Thoracic aorta (tissue), 2 donors: Measurements from ENCODE around the gene CTDP1. TPM values are rescaled to one million over a fixed set of nuclear protein-coding genes. Genes with fewer than 3 reads are reported as not detected.

ENCODE experiments used
- ATAC-seq: fragments of 150-250 bp; one replicate; pipeline ENCODE4 v1.8.0; 2017; ENCODE audit warnings: low read depth; ENCODE audit not compliant: insufficient number of reproducible peaks, low FRiP score
- DNase-seq: peaks from one replicate; pipeline ENCODE4 v3.0.0-alpha.2; 2020; ENCODE audit warnings: low spot score
- H3K27ac ChIP-seq, 2 donors: fragments of 200-600 bp; sonication (generic); 1 replicate in 1 of 2; 2 replicates in 1 of 2; pipeline ENCODE4 v1.5.1; 2016; ENCODE audit warnings: mild to moderate bottlenecking in 2 of 2, moderate library complexity in 2 of 2
- H3K27me3 ChIP-seq: fragments of 200-600 bp; sonication (generic); replicated peaks from 2 replicates; pipeline ENCODE4 v1.6.0; 2016; ENCODE audit warnings: mild to moderate bottlenecking; ENCODE audit not compliant: insufficient read depth
- H3K36me3 ChIP-seq: fragments of 200-600 bp; sonication (generic); one replicate; pipeline ENCODE4 v1.5.1; 2016
- H3K4me1 ChIP-seq, 2 donors: fragments of 200-600 bp; sonication (generic); 1 replicate in 1 of 2; 2 replicates in 1 of 2; pipeline versions ENCODE4 v1.5.1 to v1.6.0; 2016; ENCODE audit warnings: low read depth in 2 of 2, mild to moderate bottlenecking in 1 of 2; ENCODE audit not compliant: control insufficient read depth in 1 of 2
- H3K4me3 ChIP-seq: fragments of 200-600 bp; sonication (generic); 2 replicates; pipeline ENCODE4 v1.5.1; 2016; ENCODE audit warnings: mild to moderate bottlenecking
- H3K9me3 ChIP-seq: fragments of 200-600 bp; sonication (generic); 2 replicates; pipeline ENCODE4 v1.5.1; 2016
- total RNA-seq, 2 donors: library from RNA; depleted of rRNA; stranded (reverse); fragments of >200 nt; gene quantifications; one replicate each; pipeline versions ENCODE4 v1.1.0 to v1.2.3, GENCODE V29; 2016
- TF ChIP-seq, protein P1 (sequence below): fragments of 200-600 bp; sonication (generic); IDR thresholded peaks from one replicate; pipeline ENCODE4 v1.5.1; 2019; ENCODE audit warnings: antibody characterized with exemption

The CTDP1 gene
- total RNA-seq, 2 donors from 2014 or later: 25.0 to 28.0 TPM

DNA sequence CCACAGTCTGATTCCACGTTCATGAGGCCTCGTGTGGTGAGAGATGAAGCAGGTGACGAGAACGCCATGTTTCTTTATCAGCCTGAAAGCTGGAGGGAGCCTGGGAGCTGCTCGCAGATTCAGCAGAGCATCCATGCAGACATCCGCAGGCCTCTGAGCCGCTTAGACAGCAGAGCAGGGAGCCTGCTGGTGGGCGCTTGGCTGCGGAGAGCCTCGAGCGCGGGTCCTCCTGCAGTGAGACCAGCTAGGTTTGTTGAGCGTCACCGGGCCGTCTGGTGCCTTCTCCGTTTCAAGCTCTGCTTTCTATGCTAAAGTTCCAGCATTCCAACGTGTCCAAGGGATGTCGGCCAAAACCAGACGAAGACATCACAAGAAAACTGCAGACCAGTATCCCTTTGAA, 27.6 kb downstream of the CTDP1 start:
- H3K27me3 ChIP-seq: no peaks in the 10 kb centered on the region
- ATAC-seq (no peak), DNase-seq (no peak)
- H3K36me3 ChIP-seq: peaks cover 15% of the 10 kb centered on the region
- no peaks in the 10 kb centered on the region for H3K9me3 ChIP-seq
- TF ChIP-seq, protein P1, sequence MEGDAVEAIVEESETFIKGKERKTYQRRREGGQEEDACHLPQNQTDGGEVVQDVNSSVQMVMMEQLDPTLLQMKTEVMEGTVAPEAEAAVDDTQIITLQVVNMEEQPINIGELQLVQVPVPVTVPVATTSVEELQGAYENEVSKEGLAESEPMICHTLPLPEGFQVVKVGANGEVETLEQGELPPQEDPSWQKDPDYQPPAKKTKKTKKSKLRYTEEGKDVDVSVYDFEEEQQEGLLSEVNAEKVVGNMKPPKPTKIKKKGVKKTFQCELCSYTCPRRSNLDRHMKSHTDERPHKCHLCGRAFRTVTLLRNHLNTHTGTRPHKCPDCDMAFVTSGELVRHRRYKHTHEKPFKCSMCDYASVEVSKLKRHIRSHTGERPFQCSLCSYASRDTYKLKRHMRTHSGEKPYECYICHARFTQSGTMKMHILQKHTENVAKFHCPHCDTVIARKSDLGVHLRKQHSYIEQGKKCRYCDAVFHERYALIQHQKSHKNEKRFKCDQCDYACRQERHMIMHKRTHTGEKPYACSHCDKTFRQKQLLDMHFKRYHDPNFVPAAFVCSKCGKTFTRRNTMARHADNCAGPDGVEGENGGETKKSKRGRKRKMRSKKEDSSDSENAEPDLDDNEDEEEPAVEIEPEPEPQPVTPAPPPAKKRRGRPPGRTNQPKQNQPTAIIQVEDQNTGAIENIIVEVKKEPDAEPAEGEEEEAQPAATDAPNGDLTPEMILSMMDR: no peak
- H3K27ac ChIP-seq: no peak overlapping the region
- H3K4me3 ChIP-seq: no peak overlapping the region
- H3K4me1 ChIP-seq: no peaks in the 10 kb centered on the region

DNA sequence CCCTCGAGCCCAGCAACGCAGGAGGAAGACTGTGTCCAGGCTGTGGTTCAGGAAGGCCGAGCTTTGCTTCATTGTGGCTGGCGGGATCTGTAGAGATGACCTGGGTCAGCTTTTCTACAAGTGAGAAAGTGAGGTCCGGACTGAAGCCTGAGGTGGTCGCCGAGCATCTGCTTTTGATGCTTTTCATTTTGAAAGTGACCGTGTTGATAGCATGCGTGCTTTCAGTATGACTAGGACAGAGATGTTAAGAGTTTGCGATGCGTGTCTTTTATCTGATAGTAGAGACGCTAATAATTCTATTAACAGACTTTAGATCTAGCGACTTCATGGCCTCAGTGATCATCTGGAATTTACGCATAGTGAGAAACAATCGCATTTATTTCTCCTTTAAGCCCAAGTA, 28.1 kb downstream of the CTDP1 start:
- no peak for DNase-seq
- ATAC-seq: no peak
- Histone ChIP-seq H3K27ac (no peak overlapping the region), H3K4me3 (no peak overlapping the region), H3K9me3 (no peaks in the 10 kb centered on the region), H3K36me3 (peaks cover 15% of the 10 kb centered on the region), H3K27me3 (no peaks in the 10 kb centered on the region), H3K4me1 (no peaks in the 10 kb centered on the region)
- TF ChIP-seq, protein P1: no peak

DNA sequence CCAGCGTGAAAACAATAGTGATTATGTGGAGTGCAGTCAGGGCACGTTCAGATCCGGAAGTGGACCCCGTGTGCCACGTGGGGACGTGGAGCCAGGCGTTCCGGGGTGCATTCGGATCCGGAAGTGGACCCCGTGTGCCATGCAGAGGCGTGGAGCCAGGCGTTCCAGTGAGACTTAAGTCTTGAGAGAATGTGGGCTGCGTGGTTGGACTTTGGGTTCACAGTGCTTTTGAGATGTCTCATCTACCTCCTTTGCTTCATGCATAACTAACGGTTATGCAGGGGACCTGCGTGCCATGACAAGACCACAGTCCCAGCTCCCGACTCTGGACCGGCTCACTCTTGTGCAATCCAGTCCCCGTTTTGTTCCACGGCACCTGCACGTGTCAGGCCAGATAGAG, 28.8 kb downstream of the CTDP1 start:
- H3K4me3 ChIP-seq: no peak overlapping the region
- peaks cover 17% of the 10 kb centered on the region for H3K36me3 ChIP-seq
- H3K9me3 ChIP-seq: no peaks in the 10 kb centered on the region
- no peaks in the 10 kb centered on the region for H3K27me3 ChIP-seq
- no peaks in the 10 kb centered on the region for H3K4me1 ChIP-seq
- TF ChIP-seq, protein P1: no peak
- ATAC-seq (no peak), DNase-seq (no peak)
- no peak overlapping the region for H3K27ac ChIP-seq

DNA sequence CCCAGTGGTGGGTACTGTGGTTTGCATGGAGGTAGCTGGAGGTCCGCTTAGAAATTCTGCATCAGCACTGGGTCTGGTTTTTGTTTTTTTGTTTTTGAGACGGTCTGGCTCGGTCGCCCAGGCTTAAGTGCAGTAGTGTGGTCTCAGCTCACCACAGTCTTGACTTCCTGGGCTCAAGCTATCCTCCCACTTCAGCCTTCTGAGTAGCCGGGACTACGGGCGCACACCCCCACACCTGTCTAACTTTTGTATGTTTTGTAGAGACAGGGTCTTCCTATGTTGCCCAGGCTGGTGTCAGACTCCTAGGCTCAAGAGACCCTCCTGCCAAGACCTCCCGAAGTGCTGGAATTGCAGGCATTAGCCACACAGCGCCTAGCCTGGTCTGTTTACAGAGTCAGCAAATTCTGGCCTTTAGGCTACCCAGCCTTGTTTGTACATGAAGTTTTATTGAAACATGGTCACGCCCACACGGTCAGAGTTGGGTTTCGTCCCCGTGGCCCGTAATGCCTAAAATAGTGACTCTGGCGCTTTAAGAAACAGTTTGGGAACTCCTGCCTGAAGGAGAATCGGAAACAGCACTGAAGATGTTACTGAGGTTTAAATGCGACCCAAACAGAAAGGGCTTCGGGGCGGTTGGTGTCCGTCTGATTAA, 32.7 kb downstream of the CTDP1 start:
- no peak for ATAC-seq
- Histone ChIP-seq H3K9me3 (no peaks in the 10 kb centered on the region), H3K36me3 (peaks cover 45% of the 10 kb centered on the region), H3K4me1 (no peaks in the 10 kb centered on the region), H3K27ac (no peak overlapping the region), H3K4me3 (no peak overlapping the region), H3K27me3 (no peaks in the 10 kb centered on the region)
- DNase-seq: no peak
- TF ChIP-seq, protein P1: no peak

DNA sequence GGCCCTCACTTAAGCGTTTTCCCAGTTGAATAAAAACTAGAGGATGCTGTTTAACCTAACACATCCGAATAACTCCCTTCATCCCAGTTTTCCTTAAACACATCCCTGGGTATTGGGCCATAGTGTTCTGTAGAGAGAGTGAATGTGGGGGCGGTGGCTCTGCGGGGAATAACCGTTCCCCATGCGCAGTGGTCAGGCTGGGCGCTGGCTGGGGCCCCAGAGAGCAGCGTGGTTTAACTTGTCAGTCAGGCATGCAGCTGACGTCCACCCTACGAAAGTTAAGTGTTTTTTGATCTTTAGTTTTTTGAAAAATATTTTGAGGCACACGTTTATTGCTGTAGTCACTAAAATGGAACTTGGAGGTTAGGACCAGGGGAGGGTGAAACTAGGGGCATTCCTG, 33.7 kb downstream of the CTDP1 start:
- H3K9me3 ChIP-seq: no peaks in the 10 kb centered on the region
- TF ChIP-seq, protein P1: no peak
- no peaks in the 10 kb centered on the region for H3K4me1 ChIP-seq
- H3K27ac ChIP-seq: no peak overlapping the region
- H3K36me3 ChIP-seq: peaks cover 51% of the 10 kb centered on the region
- DNase-seq (no peak), ATAC-seq (no peak)
- H3K4me3 ChIP-seq: no peak overlapping the region
- H3K27me3 ChIP-seq: no peaks in the 10 kb centered on the region
